NCI-H526 (cell line): ENCODE measurements around the gene ZNF774.
"Not testable (repeated sequence)": the region's sequence is repeated elsewhere in the genome, so short reads cannot be mapped to it uniquely, and the experiment has no call there.

Source experiments
- DNase-seq, 2 experiments: peaks; one replicate each; lab custom pipeline; 2025; lab: John Stamatoyannopoulos, UW

ZNF774 gene

GRCh38 chr15:90389513-90389912, 37.4 kb downstream of the ZNF774 start:
- no peak for DNase-seq

GRCh38 chr15:90393040-90393439, 41.0 kb downstream of the ZNF774 start:
- DNase-seq: peak; percentile 5 to 21

GRCh38 chr15:90394074-90394473, 42.0 kb downstream of the ZNF774 start:
- no peak for DNase-seq

- no peak for DNase-seq
These were observed 42.8 kb downstream of the ZNF774 start for GRCh38 chr15:90394748-90395442.

GRCh38 chr15:90396321-90396720, 44.2 kb downstream of the ZNF774 start:
- no peak for DNase-seq

GRCh38 chr15:90400005-90400758, 48.1 kb downstream of the ZNF774 start:
- DNase-seq: no peak

- DNase-seq: peak; percentile 81 to 87
These were observed 48.8 kb downstream of the ZNF774 start for GRCh38 chr15:90400759-90401314.

- DNase-seq: no peak
These were observed 49.4 kb downstream of the ZNF774 start for GRCh38 chr15:90401495-90401894.

- no peak for DNase-seq
These were observed 50.1 kb downstream of the ZNF774 start for GRCh38 chr15:90402223-90402622.

- no peak for DNase-seq
These were observed 50.7 kb downstream of the ZNF774 start for GRCh38 chr15:90402767-90403166.

GRCh38 chr15:90405055-90405607, 53.0 kb downstream of the ZNF774 start:
- no peak for DNase-seq

GRCh38 chr15:90407336-90407735, 55.3 kb downstream of the ZNF774 start:
- no peak for DNase-seq

- no peak for DNase-seq
These were observed 55.8 kb downstream of the ZNF774 start for GRCh38 chr15:90407871-90408317.

GRCh38 chr15:90408657-90409056, 56.6 kb downstream of the ZNF774 start:
- DNase-seq: no peak

GRCh38 chr15:90409587-90409986, 57.5 kb downstream of the ZNF774 start:
- not testable (repeated sequence) for DNase-seq

GRCh38 chr15:90410316-90410715, 58.2 kb downstream of the ZNF774 start:
- not testable (repeated sequence) for DNase-seq

- no peak for DNase-seq
These were observed 59.1 kb downstream of the ZNF774 start for GRCh38 chr15:90411176-90411575.
